NCI-H748 (cell line): Measurements from ENCODE around the gene GOPC.
"Not testable (repeated sequence)": the region's sequence is repeated elsewhere in the genome, so short reads cannot be mapped to it uniquely, and the experiment has no call there.

ENCODE experiments used
- DNase-seq: peaks from one replicate; lab custom pipeline; 2025; ENCODE audit not compliant: unreplicated experiment; lab: John Stamatoyannopoulos, UW

Gene GOPC

GRCh38 chr6:117602151-117602898 is at the start of gene GOPC:
Gene GOPC (minus strand): TSS chr6:117602511. CDS start chr6:117602288, 223 bp downstream.
- peak; percentile 98 for DNase-seq

GRCh38 chr6:117651984-117652383 is 49.7 kb upstream of the GOPC start:
- DNase-seq, result not testable (repeated sequence)

GRCh38 chr6:117642976-117643375 is 40.7 kb upstream of the GOPC start:
- no peak for DNase-seq

- DNase-seq, result no peak
Observed at GRCh38 chr6:117637770-117638169, 35.5 kb upstream of the GOPC start.

- DNase-seq, result no peak
Observed at GRCh38 chr6:117629119-117629660, 26.9 kb upstream of the GOPC start.

- no peak for DNase-seq
Observed at GRCh38 chr6:117627533-117627932, 25.2 kb upstream of the GOPC start.

GRCh38 chr6:117624869-117625481 is 22.7 kb upstream of the GOPC start:
- peak; percentile 10 for DNase-seq

- DNase-seq, result no peak
Observed at GRCh38 chr6:117619178-117619577, 16.9 kb upstream of the GOPC start.

- no peak for DNase-seq
Observed at GRCh38 chr6:117617210-117618035, 15.1 kb upstream of the GOPC start.

- no peak for DNase-seq
Observed at GRCh38 chr6:117616391-117617209, 14.3 kb upstream of the GOPC start.

- no peak for DNase-seq
Observed at GRCh38 chr6:117615750-117616390, 13.6 kb upstream of the GOPC start.

- no peak for DNase-seq
Observed at GRCh38 chr6:117613920-117614560, 11.7 kb upstream of the GOPC start.

GRCh38 chr6:117607511-117607910 is 5.2 kb upstream of the GOPC start:
- no peak for DNase-seq

- peak; percentile 76 for DNase-seq
Observed at GRCh38 chr6:117605169-117605826, 3.0 kb upstream of the GOPC start.

GRCh38 chr6:117603821-117604220 is 1.5 kb upstream of the GOPC start:
- no peak for DNase-seq

GRCh38 chr6:117602899-117603588 is 733 bp upstream of the GOPC start:
- peak; percentile 32 for DNase-seq

GRCh38 chr6:117601811-117602150 is 530 bp downstream of the GOPC start:
- peak; percentile 69 for DNase-seq

GRCh38 chr6:117600008-117600743 is 2.1 kb downstream of the GOPC start:
- DNase-seq, result no peak
